ENCODE results near the gene INF2.

INF2 gene

GRCh38 chr14:104673481-104673880 is 15.9 kb upstream of the INF2 start:
- no peak overlapping the region for H3K4me3 ChIP-seq (ENCODE audit: low read length)
- DNase-seq (ENCODE audit: low read depth), result no peak
- no peak for TF ChIP-seq CTCF (conservative IDR thresholded peaks at IDR 0.05; ENCODE audit: low read depth, low read length)

- no peak for TF ChIP-seq CTCF (conservative IDR thresholded peaks at IDR 0.05; ENCODE audit: low read depth, low read length)
- no peak for DNase-seq (ENCODE audit: low read depth)
- no peak overlapping the region for H3K4me3 ChIP-seq (ENCODE audit: low read length)
Observed at GRCh38 chr14:104675447-104675846, 14.0 kb upstream of the INF2 start.

GRCh38 chr14:104676130-104676693 is 13.2 kb upstream of the INF2 start:
- TF ChIP-seq CTCF (conservative IDR thresholded peaks at IDR 0.05; ENCODE audit: low read depth, low read length), result no peak
- no peak for DNase-seq (ENCODE audit: low read depth)

GRCh38 chr14:104676694-104677511 is 12.5 kb upstream of the INF2 start:
- TF ChIP-seq CTCF (conservative IDR thresholded peaks at IDR 0.05; ENCODE audit: low read depth, low read length), result no peak
- DNase-seq (ENCODE audit: low read depth), result no peak
- H3K4me3 ChIP-seq (ENCODE audit: low read length), result peak overlapping the region; percentile 47

More at GRCh38 chr14:104676130-104676693, 13.2 kb upstream of the INF2 start:
- H3K4me3 ChIP-seq (ENCODE audit: low read length), result no peak overlapping the region

- no peak for TF ChIP-seq CTCF (conservative IDR thresholded peaks at IDR 0.05; ENCODE audit: low read depth, low read length)
- DNase-seq (ENCODE audit: low read depth), result no peak
- peak overlapping the region; percentile 47 for H3K4me3 ChIP-seq (ENCODE audit: low read length)
Observed at GRCh38 chr14:104677512-104678332, 11.7 kb upstream of the INF2 start.

GRCh38 chr14:104678346-104678745 is 11.1 kb upstream of the INF2 start:
- H3K4me3 ChIP-seq (ENCODE audit: low read length), result peak overlapping the region; percentile 47
- no peak for DNase-seq (ENCODE audit: low read depth)
- TF ChIP-seq CTCF (conservative IDR thresholded peaks at IDR 0.05; ENCODE audit: low read depth, low read length), result no peak

All from retinal pigment epithelial cell (primary cell).